Neural progenitor cell (in vitro differentiated cells): ENCODE data around the gene ATP8B3. TPM values are rescaled to one million over a fixed set of nuclear protein-coding genes. Genes with fewer than 3 reads are reported as not detected.

ENCODE experiments used
- DNase-seq: peaks from one replicate; pipeline ENCODE4 v3.0.0-alpha.2; 2016; ENCODE audit warnings: low spot score
- H2AFZ ChIP-seq: fragments of 200-600 bp; sonication (generic); replicated peaks from 2 replicates; pipeline ENCODE4 v1.6.1; 2016; ENCODE audit warnings: antibody characterized with exemption
- H3F3A ChIP-seq: fragments of 200-600 bp; sonication (generic); 2 replicates; pipeline ENCODE4 v1.6.1; 2016; ENCODE audit warnings: antibody characterized with exemption, low read depth
- H3K27ac ChIP-seq: fragments of 200-600 bp; sonication (generic); 2 replicates; pipeline ENCODE4 v1.5.1; 2016; ENCODE audit warnings: mild to moderate bottlenecking
- H3K27me3 ChIP-seq: fragments of 200-600 bp; sonication (generic); 2 replicates; pipeline ENCODE4 v1.6.1; 2016; ENCODE audit warnings: mild to moderate bottlenecking, moderate library complexity
- H3K36me3 ChIP-seq: fragments of 200-600 bp; sonication (generic); 2 replicates; pipeline ENCODE4 v1.5.1; 2016
- H3K4me1 ChIP-seq: fragments of 200-600 bp; sonication (generic); 2 replicates; pipeline ENCODE4 v1.6.1; 2016; ENCODE audit warnings: mixed run types
- H3K4me2 ChIP-seq: fragments of 200-600 bp; sonication (generic); 2 replicates; pipeline ENCODE4 v1.6.1; 2016
- H3K4me3 ChIP-seq: fragments of 200-600 bp; sonication (generic); 2 replicates; pipeline ENCODE4 v1.5.1; 2016
- H3K79me2 ChIP-seq: fragments of 200-600 bp; sonication (generic); 2 replicates; pipeline ENCODE4 v1.6.1; 2016; ENCODE audit warnings: low read depth
- H3K9ac ChIP-seq: fragments of 200-600 bp; sonication (generic); 2 replicates; pipeline ENCODE4 v1.6.1; 2016
- H3K9me3 ChIP-seq: fragments of 200-600 bp; sonication (generic); 2 replicates; pipeline ENCODE4 v1.5.1; 2016; ENCODE audit warnings: low read depth
- H4K20me1 ChIP-seq: fragments of 200-600 bp; sonication (generic); 2 replicates; pipeline ENCODE4 v1.6.1; 2016; ENCODE audit warnings: low read depth
- H3K27ac Mint-ChIP-seq: 3 replicates; pipeline ENCODE4 v1.8.0; 2021; ENCODE audit warnings: mixed read lengths
- H3K27me3 Mint-ChIP-seq: 2 replicates; pipeline ENCODE4 v1.8.0; 2022; ENCODE audit warnings: low read depth, mild to moderate bottlenecking, inconsistent platforms, moderate library complexity, mixed read lengths; ENCODE audit not compliant: insufficient read depth
- H3K36me3 Mint-ChIP-seq: 3 replicates; pipeline ENCODE4 v1.8.0; 2021; ENCODE audit warnings: mixed read lengths
- H3K4me1 Mint-ChIP-seq: 3 replicates; pipeline ENCODE4 v1.8.0; 2021; ENCODE audit warnings: mixed read lengths
- H3K4me3 Mint-ChIP-seq: 3 replicates; pipeline ENCODE4 v1.8.0; 2021; ENCODE audit warnings: mild to moderate bottlenecking, moderate library complexity, mixed read lengths
- H3K9me3 Mint-ChIP-seq: 3 replicates; pipeline ENCODE4 v1.8.0; 2020; ENCODE audit warnings: mixed read lengths
- EZH2 ChIP-seq: fragments of 200-600 bp; sonication (generic); IDR thresholded peaks from 2 replicates; pipeline ENCODE4 v1.6.1; 2017; ENCODE audit warnings: antibody characterized with exemption, mild to moderate bottlenecking, moderate library complexity
- EZH2phosphoT487 ChIP-seq: fragments of 200-600 bp; sonication (generic); IDR thresholded peaks from 2 replicates; pipeline ENCODE4 v1.6.1; 2017; ENCODE audit warnings: antibody characterized with exemption
- total RNA-seq: library from RNA; depleted of rRNA; stranded (reverse); fragments of >200 nt; gene quantifications from 2 replicates; pipeline ENCODE4 v1.2.3, GENCODE V29; 2015; ENCODE audit warnings: low replicate concordance
- TF ChIP-seq, protein P1 (sequence below): fragments of 200-600 bp; sonication (generic); IDR thresholded peaks from 2 replicates; pipeline ENCODE4 v1.5.1; 2017; ENCODE audit warnings: antibody characterized with exemption, mild to moderate bottlenecking

The ATP8B3 gene
- total RNA-seq, 1 donor from 2014 or later: 0.06 TPM

DNA sequence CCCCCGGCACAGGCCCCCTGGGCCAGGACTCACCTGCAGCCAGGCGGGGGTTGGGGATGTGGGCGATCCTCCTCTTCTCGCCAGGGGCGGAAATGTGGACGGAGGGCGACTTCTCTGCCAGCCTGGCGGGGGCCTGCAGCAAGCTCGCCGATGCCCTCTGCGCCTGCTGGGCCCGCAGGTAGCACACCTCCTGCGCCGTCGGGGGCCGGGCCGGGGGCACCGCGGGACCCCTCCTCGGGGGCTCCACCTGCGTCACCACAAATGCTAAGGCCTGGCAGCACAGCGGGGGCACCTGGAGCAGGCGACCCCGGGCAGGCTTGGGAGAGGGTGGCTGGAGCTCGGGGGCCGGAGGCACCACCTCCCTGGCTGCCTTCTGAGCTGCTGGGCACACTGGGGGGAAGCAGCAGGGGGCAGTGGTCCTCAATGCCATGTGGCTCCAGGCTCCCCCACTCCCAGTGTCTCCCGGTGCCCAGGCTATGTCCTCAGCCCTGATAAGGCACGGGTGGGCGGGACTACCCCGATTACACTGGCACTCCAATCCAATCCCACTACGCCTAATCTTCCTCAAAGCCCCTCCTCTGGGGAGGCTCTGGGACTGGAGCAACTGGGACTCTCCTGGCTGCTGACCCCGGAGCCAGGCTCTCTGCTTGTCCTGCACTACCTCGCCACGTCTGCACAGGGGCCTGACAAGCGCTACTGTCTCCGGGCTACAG is 11.6 kb upstream of the ATP8B3 start:
- H3K9me3 Mint-ChIP-seq: no peaks in the 10 kb centered on the region
- no peak overlapping the region for H3K27ac Mint-ChIP-seq
- Histone ChIP-seq H2AFZ (no peak overlapping the region), H3F3A (peaks cover 4% of the 10 kb centered on the region), H3K79me2 (no peaks in the 10 kb centered on the region), H3K9ac (no peak overlapping the region), H3K4me3 (no peak overlapping the region), H3K4me2 (no peak overlapping the region), H3K9me3 (no peaks in the 10 kb centered on the region), H3K4me1 (peaks cover 14% of the 10 kb centered on the region), H3K36me3 (no peaks in the 10 kb centered on the region), H4K20me1 (peaks cover 28% of the 10 kb centered on the region), H3K27ac (no peak overlapping the region), H3K27me3 (no peaks in the 10 kb centered on the region)
- no peak for DNase-seq
- no peaks in the 10 kb centered on the region for H3K4me1 Mint-ChIP-seq
- TF ChIP-seq, protein P1, sequence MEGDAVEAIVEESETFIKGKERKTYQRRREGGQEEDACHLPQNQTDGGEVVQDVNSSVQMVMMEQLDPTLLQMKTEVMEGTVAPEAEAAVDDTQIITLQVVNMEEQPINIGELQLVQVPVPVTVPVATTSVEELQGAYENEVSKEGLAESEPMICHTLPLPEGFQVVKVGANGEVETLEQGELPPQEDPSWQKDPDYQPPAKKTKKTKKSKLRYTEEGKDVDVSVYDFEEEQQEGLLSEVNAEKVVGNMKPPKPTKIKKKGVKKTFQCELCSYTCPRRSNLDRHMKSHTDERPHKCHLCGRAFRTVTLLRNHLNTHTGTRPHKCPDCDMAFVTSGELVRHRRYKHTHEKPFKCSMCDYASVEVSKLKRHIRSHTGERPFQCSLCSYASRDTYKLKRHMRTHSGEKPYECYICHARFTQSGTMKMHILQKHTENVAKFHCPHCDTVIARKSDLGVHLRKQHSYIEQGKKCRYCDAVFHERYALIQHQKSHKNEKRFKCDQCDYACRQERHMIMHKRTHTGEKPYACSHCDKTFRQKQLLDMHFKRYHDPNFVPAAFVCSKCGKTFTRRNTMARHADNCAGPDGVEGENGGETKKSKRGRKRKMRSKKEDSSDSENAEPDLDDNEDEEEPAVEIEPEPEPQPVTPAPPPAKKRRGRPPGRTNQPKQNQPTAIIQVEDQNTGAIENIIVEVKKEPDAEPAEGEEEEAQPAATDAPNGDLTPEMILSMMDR: no peak
- no peak for TF ChIP-seq EZH2phosphoT487
- TF ChIP-seq EZH2: no peak
- no peak overlapping the region for H3K4me3 Mint-ChIP-seq
- H3K27me3 Mint-ChIP-seq: peaks cover 3% of the 10 kb centered on the region
- peaks cover 9% of the 10 kb centered on the region for H3K36me3 Mint-ChIP-seq

DNA sequence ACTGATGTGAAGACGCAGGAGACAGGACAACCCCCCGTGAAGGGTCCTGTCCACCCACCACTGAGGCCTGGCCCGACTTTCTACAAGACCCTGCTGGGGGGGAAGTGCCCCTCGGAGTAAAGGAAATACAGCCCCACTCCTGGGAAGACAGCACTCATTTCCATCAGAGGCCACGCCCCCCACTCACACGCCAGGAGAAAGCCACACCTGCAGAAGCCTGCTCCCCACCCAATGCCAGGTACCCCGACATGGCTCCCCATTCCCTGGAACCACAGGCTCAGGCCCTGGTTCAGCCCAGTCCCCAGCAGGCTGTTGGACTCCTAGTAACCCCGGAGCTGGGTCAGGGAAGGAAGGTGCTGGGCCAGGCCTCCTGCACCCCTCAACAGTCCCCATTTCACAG is 10.9 kb upstream of the ATP8B3 start:
- Histone ChIP-seq H3K79me2 (no peaks in the 10 kb centered on the region), H3K27ac (no peak overlapping the region), H3K36me3 (no peaks in the 10 kb centered on the region), H3K9me3 (no peaks in the 10 kb centered on the region), H3F3A (peaks cover 4% of the 10 kb centered on the region), H3K4me2 (no peak overlapping the region), H3K27me3 (no peaks in the 10 kb centered on the region), H4K20me1 (peaks cover 28% of the 10 kb centered on the region), H3K4me1 (peaks cover 14% of the 10 kb centered on the region), H2AFZ (no peak overlapping the region), H3K9ac (no peak overlapping the region), H3K4me3 (no peak overlapping the region)
- no peak for DNase-seq
- Mint-ChIP-seq H3K4me3 (no peak overlapping the region), H3K27ac (no peak overlapping the region), H3K9me3 (no peaks in the 10 kb centered on the region), H3K4me1 (no peaks in the 10 kb centered on the region), H3K36me3 (peaks cover 9% of the 10 kb centered on the region), H3K27me3 (peaks cover 3% of the 10 kb centered on the region)
- TF ChIP-seq, protein P1: no peak
- TF ChIP-seq EZH2: no peak

DNA sequence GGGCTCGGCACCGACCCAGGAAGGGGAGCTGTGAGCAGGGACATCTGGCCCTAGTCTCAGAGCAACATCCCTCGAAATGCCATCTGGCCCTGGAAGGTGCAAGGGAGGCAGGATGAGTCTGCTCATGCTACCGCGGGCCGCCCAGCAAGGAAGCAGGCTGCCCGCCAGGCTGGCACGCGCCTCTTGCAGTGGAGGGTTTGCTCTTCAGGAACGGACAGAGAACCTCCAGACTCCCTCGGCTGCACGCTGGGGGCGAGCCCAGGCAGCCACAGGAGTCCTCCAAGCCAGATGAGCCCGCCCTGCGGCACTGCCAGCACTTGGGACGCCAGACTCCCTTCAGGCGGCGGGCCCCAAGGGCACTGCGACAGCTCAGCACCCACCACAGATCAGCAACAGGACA is 10.1 kb upstream of the ATP8B3 start:
- peaks cover 24% of the 10 kb centered on the region for H4K20me1 ChIP-seq
- H2AFZ ChIP-seq: no peak overlapping the region
- H3K4me2 ChIP-seq: no peak overlapping the region
- no peaks in the 10 kb centered on the region for H3K36me3 ChIP-seq
- H3K27ac Mint-ChIP-seq: no peak overlapping the region
- no peak overlapping the region for H3K4me3 Mint-ChIP-seq
- peaks cover 4% of the 10 kb centered on the region for H3F3A ChIP-seq
- no peak overlapping the region for H3K27ac ChIP-seq
- H3K9me3 Mint-ChIP-seq: no peaks in the 10 kb centered on the region
- peaks cover 9% of the 10 kb centered on the region for H3K36me3 Mint-ChIP-seq
- no peak overlapping the region for H3K4me3 ChIP-seq
- H3K79me2 ChIP-seq: no peaks in the 10 kb centered on the region
- no peaks in the 10 kb centered on the region for H3K9me3 ChIP-seq
- H3K27me3 Mint-ChIP-seq: peaks cover 3% of the 10 kb centered on the region
- TF ChIP-seq EZH2 (no peak), EZH2phosphoT487 (no peak)
- TF ChIP-seq, protein P1: no peak
- DNase-seq: no peak
- no peaks in the 10 kb centered on the region for H3K27me3 ChIP-seq
- peaks cover 10% of the 10 kb centered on the region for H3K4me1 ChIP-seq
- no peak overlapping the region for H3K9ac ChIP-seq
- no peaks in the 10 kb centered on the region for H3K4me1 Mint-ChIP-seq
